COLO668 (cell line): ENCODE measurements around the gene IFNA21.
"Not testable (repeated sequence)": the region's sequence is repeated elsewhere in the genome, so short reads cannot be mapped to it uniquely, and the experiment has no call there.

Experiments
- DNase-seq: peaks from one replicate; lab custom pipeline; 2025; ENCODE audit not compliant: unreplicated experiment; lab: John Stamatoyannopoulos, UW

Gene IFNA21

GRCh38 chr9:21144603-21145002, 21.9 kb downstream of the IFNA21 start:
- DNase-seq = no peak

- DNase-seq = no peak
Observed at GRCh38 chr9:21141427-21141882, 25.0 kb downstream of the IFNA21 start, which contains the start of gene IFNW1. IFNW1 (minus strand) TSS chr9:21141832; CDS start chr9:21141570, 262 bp downstream.

DNA sequence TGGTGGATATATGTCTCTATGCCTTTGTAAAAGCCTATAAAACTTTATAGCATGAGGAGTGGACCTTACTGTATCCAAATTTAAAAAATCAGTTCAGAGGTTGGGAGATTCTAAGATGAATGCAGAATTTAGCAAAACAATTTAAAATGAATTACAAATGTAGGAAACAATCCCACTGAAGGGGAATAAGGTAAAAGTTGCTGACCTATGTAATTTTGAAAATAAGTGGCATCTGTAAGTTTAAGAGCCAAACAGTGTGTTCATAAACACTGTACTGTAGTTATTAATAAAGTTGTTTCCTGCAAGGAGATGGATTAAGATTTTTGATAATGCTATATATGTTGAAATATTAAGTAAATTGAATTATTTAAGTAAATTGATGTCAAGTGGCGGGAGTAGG, 29.4 kb downstream of the IFNA21 start:
- DNase-seq = no peak

- DNase-seq = no peak
Observed at GRCh38 chr9:21135736-21136135, 30.7 kb downstream of the IFNA21 start.

- not testable (repeated sequence) for DNase-seq
Observed at GRCh38 chr9:21128186-21128585, 38.3 kb downstream of the IFNA21 start.

DNA sequence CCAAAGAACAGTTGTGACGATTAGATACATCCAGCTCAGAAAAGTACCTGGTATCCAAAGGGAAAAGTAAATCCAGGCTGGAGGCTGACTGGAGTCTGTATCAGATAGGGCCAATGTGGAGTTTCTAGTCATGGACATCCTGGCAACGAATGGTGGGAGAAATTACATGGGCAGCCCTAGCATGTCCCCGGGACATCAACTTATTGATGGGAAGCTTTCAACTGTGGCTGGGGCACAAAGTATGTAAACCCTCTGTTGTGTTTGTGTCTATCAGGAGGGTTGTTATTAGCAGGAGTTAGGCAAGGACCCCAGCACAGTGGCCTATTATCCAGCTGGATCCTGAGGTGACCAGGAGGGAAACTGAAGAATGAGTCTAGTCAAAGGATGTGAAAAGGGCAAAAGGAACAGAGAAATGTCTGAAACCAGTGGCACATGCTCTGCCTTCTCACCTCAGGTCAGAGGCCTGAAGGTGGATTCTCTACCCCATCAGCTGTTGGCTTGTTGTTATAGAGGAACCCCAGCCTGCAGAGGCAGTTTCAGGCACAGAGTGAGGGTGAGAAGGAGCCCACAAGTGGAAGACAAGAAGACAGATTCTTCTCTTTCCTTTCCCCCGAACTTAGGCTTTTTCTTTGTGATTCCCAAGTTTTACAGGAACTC, 44.7 kb downstream of the IFNA21 start:
- DNase-seq = no peak

- DNase-seq = no peak
Observed at GRCh38 chr9:21121079-21121478, 45.4 kb downstream of the IFNA21 start.

DNA sequence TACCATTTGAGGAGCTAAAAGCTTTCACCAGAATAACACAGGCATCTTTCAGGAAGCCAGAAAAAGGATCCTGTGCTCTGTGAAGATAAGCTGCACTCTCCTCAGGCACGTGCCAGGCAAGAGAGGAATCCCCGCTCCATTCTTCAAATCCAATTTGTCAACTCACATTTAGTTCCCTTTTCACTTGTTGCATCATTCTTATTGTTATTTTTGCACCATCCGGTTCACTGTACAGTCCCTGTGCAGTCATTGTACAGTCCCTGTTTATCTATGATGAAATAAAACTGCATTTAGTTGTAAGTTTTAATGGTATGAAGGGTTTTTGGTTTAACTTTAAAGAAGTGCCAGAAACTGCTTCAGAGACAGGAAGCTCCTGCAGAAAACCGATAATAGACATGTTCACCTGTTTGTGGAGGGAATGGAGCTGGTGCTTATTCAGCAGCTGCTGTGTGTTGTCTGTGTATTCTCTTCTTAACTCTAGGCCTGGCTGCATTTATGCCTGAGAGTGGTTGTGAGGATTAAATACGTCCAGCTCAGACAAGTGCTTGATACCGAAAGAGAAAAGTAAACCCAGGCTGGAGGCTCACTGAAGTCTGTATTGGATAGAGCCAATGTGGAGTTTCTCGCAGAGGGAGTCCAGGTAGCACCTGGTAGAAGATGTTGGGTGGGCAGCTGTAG, 47.2 kb downstream of the IFNA21 start:
- no peak for DNase-seq
